LNCAP (cell line): Measurements from ENCODE around the gene ELL2.

Experiments used
- CTCF ChIP-seq: fragments of 450-650 bp; IDR thresholded peaks from 2 replicates; pipeline ENCODE4 v1.5.1; 2017; ENCODE audit warnings: mild to moderate bottlenecking

ELL2 gene

GRCh38 chr5:95899006-95899405, 62.6 kb downstream of the ELL2 start:
- TF ChIP-seq CTCF, result no peak

GRCh38 chr5:95895771-95896170, 65.9 kb downstream of the ELL2 start:
- no peak for TF ChIP-seq CTCF

GRCh38 chr5:95895251-95895650, 66.4 kb downstream of the ELL2 start:
- TF ChIP-seq CTCF, result no peak

GRCh38 chr5:95892784-95893354, 68.8 kb downstream of the ELL2 start:
- TF ChIP-seq CTCF, result peak; percentile 59; the same call in 1 of the 2 replicates

- no peak for TF ChIP-seq CTCF
Observed at GRCh38 chr5:95891499-95891898, 70.2 kb downstream of the ELL2 start.

GRCh38 chr5:95889076-95889475, 72.6 kb downstream of the ELL2 start:
- no peak for TF ChIP-seq CTCF

- TF ChIP-seq CTCF, result no peak
Observed at GRCh38 chr5:95887977-95888376, 73.7 kb downstream of the ELL2 start.
